ENCODE data around the gene STON2. TPM values are rescaled to one million over a fixed set of nuclear protein-coding genes. Genes with fewer than 3 reads are reported as not detected.
"Not testable (repeated sequence)": the region's sequence is repeated elsewhere in the genome, so short reads cannot be mapped to it uniquely, and the experiment has no call there.

STON2 gene
- polyA plus RNA-seq, 3 donors from 2014 or later, result 0.16 TPM; not detected in 2

DNA sequence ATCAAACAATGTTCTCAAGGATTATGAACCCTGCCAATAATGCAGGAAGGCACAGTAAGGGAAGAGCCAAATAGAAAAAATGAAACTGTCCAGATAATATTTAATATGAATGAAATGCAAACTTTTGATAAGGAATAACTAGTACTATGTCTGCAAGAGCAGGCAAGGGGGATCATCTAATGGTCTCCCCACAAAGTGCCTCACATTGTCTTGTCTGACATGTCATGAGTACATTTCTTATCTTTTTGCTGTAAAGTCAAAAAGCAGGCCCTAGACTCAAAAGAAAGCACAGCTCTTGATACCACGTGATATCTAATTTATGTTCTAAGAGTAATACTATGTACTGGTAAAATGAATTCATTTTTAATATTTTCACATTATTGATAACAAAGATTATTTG lies 135.5 kb downstream of the STON2 start:
- no peaks in the 10 kb centered on the region for H3K9me3 Mint-ChIP-seq
- H3K36me3 Mint-ChIP-seq, result no peaks in the 10 kb centered on the region
- no peak overlapping the region for H3K4me3 Mint-ChIP-seq
- peaks cover 0 to 16% (median 7%) of the 10 kb centered on the region in 3 donors for H3K27me3 Mint-ChIP-seq (ENCODE audit: low read depth in 3 of 3)
- H3K27ac Mint-ChIP-seq, result no peak overlapping the region
- no peak for DNase-seq
- H3K4me1 Mint-ChIP-seq, result no peaks in the 10 kb centered on the region

DNA sequence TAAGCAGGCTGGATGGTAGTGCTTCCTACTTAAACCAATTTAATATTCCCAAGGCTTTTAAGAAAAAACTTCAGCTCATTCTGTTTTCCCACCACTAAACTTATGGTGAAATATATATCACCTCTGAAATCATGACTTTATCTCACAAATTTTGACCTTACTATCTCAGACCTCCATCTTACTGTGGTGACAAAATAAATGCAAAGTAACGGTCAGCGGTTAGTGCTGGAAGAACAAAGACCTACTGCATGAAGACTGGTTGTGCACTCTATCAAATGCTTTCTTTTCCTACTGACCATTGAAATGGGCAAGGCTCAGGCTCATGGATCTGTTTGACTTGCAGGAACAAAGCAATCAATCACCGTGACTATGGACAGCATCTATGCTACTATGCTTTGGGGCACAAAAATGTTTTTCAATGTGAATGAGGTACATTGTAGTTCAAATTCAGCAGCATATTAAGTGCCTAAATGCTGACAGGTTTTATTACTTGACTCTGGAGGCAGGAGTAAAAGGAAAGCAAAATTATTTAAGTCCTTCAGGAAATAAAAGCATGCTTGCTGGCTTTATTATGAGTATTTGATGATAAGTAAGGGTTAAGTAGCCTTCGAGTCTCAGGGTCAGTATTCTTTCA lies 136.2 kb downstream of the STON2 start:
- DNase-seq, result no peak
- no peaks in the 10 kb centered on the region for H3K4me1 Mint-ChIP-seq
- H3K36me3 Mint-ChIP-seq, result no peaks in the 10 kb centered on the region
- peaks cover 0 to 20% (median 8%) of the 10 kb centered on the region in 3 donors for H3K27me3 Mint-ChIP-seq (ENCODE audit: low read depth in 3 of 3)
- H3K4me3 Mint-ChIP-seq, result no peak overlapping the region
- no peaks in the 10 kb centered on the region for H3K9me3 Mint-ChIP-seq
- H3K27ac Mint-ChIP-seq, result no peak overlapping the region

DNA sequence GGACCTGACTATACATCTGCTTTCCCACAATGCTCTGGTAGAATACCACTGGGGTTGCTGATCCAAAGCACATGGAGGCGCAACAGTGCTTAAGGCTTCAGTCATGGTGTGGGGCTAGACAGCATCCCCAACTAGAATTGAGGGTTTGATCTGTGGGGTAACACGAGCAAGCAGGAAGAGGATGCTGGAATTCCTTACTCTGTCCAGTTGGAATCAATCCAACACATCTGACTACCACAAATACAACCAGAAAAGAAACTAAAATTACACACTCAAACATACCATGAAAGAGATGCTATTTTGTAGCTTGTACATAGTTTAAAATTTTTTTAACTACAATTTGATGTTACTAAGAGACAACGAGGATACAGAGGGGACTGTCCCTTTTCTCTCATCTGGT lies 138.9 kb downstream of the STON2 start:
- no peak overlapping the region for H3K4me3 Mint-ChIP-seq

DNA sequence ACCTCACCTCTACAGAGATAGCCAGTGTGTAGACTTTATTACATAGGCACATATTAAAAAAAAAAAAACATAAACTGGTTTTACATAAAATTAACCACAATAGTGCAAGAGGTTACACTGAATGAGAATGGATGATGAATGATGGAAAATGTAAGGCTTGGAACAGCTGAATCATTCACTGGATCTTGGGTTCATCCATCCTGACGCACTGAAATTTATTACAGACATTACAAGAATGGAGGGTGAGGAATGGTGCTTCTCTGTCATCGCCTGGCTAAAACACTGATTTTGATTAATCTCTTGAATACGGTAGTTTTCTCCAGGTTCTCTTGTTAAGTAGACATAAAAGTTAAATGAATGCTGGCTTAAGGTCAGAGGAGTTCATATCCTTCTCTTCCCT lies 139.4 kb downstream of the STON2 start:
- no peak for DNase-seq
- H3K27me3 Mint-ChIP-seq (ENCODE audit: low read depth in 3 of 3), result peaks cover 0 to 14% (median 5%) of the 10 kb centered on the region in 3 donors
- H3K4me1 Mint-ChIP-seq, result no peaks in the 10 kb centered on the region
- no peak overlapping the region for H3K27ac Mint-ChIP-seq
- no peak overlapping the region for H3K4me3 Mint-ChIP-seq
- no peaks in the 10 kb centered on the region for H3K36me3 Mint-ChIP-seq
- peaks cover 0 to 2% (median 0%) of the 10 kb centered on the region in 6 donors for H3K9me3 Mint-ChIP-seq

More for the DNA sequence above, 138.9 kb downstream of the STON2 start:
- Mint-ChIP-seq H3K36me3 (no peaks in the 10 kb centered on the region), H3K9me3 (peaks cover 0 to 2% (median 0%) of the 10 kb centered on the region in 6 donors), H3K27me3 (ENCODE audit: low read depth in 3 of 3) (peaks cover 0 to 14% (median 5%) of the 10 kb centered on the region in 3 donors), H3K27ac (no peak overlapping the region), H3K4me1 (no peaks in the 10 kb centered on the region)
- DNase-seq, result no peak

DNA sequence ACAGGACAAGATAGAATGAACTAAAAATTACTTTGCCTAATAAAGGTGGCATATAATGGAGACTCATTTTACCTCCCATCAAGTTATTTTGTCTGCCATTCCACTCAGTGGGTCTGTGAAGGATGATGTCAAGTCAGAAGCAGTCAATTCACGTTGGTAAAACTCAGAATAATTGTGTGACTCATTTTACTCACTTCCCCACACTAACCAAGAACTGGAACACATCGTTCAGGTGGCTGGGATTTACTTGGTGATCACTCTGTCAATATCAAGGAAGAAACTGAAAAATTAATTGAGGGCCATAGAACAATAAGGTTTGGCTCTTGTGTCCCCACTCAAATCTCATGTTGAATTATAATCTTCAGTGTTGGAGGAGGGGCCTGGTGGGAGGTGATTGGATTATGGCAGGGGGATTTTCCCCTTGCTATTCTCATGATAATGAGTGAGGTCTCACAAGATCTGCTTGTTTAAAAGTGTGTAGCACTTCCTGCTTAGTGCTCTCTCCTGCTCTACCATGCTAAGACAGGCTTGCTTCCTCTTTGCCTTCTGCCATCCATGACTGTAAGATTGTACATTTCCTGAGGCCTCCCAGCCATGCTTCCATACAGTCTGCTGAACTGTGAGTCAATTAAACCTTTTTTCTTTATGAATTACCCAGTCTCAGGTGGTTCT lies 143.7 kb downstream of the STON2 start:
- DNase-seq, result no peak
- Mint-ChIP-seq H3K4me1 (no peaks in the 10 kb centered on the region), H3K36me3 (no peaks in the 10 kb centered on the region), H3K27me3 (ENCODE audit: low read depth in 3 of 3) (peaks cover under 1 to 21% (median 5%) of the 10 kb centered on the region in 3 donors), H3K9me3 (peaks cover 0 to 2% (median 0%) of the 10 kb centered on the region in 6 donors), H3K4me3 (no peak overlapping the region), H3K27ac (peak overlapping the region in 1 of 6 donors; percentile 30)

DNA sequence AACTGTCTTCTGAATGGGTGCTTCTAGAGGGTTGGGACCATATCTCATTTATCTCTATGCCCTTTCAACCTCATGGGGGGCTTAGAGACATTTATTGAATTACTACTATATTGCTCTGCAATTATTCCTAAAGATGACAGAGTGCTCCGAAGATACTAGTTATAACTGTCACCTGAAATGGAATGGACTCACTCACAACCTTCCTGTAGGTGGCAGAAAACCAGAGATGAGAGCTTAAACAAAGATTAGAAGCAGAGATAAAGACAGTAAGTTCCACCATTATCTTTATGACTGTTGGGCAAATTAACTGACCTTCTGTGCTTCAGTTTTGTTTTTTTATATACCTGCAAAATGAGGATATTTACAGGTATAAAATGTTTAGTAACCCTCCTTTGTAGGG lies 147.8 kb downstream of the STON2 start:
- Mint-ChIP-seq H3K4me3 (no peak overlapping the region), H3K4me1 (no peaks in the 10 kb centered on the region), H3K27ac (no peak overlapping the region), H3K36me3 (no peaks in the 10 kb centered on the region), H3K9me3 (no peaks in the 10 kb centered on the region), H3K27me3 (ENCODE audit: low read depth in 3 of 3) (peaks cover 2 to 12% (median 2%) of the 10 kb centered on the region in 3 donors)
- no peak for DNase-seq

DNA sequence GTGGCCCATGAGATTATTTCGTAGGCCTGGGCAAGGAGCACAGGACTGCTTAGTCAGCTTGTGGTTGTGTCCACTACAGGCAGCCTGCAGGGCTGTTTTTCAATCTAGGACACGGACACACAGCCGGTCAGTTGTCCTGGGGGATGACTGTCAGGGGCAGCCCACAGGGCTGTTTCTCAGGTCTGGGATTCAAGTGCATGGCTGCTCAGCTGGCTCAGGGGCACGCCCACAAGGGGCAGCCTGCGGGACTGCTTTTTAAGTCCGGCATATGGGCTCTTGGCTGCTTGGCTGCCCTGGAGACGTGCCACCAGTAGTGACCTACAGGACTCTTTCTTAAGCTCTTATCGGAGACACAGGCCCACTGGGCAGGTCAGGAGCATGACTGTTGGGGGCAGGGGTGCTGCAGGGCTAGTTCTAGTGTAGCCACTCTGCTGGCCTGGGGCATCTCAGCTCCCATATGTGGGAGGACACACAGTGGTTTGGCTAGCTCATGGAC lies 152.8 kb downstream of the STON2 start:
- DNase-seq, result no peak
- H3K36me3 Mint-ChIP-seq, result peaks cover 0 to 6% (median 0%) of the 10 kb centered on the region in 3 donors
- H3K9me3 Mint-ChIP-seq, result peaks cover under 1 to 10% (median 8%) of the 10 kb centered on the region in 6 donors
- H3K27ac Mint-ChIP-seq, result no peak overlapping the region
- H3K27me3 Mint-ChIP-seq (ENCODE audit: low read depth in 3 of 3), result peaks cover 7 to 11% (median 7%) of the 10 kb centered on the region in 3 donors
- no peak overlapping the region for H3K4me3 Mint-ChIP-seq
- H3K4me1 Mint-ChIP-seq, result no peaks in the 10 kb centered on the region

DNA sequence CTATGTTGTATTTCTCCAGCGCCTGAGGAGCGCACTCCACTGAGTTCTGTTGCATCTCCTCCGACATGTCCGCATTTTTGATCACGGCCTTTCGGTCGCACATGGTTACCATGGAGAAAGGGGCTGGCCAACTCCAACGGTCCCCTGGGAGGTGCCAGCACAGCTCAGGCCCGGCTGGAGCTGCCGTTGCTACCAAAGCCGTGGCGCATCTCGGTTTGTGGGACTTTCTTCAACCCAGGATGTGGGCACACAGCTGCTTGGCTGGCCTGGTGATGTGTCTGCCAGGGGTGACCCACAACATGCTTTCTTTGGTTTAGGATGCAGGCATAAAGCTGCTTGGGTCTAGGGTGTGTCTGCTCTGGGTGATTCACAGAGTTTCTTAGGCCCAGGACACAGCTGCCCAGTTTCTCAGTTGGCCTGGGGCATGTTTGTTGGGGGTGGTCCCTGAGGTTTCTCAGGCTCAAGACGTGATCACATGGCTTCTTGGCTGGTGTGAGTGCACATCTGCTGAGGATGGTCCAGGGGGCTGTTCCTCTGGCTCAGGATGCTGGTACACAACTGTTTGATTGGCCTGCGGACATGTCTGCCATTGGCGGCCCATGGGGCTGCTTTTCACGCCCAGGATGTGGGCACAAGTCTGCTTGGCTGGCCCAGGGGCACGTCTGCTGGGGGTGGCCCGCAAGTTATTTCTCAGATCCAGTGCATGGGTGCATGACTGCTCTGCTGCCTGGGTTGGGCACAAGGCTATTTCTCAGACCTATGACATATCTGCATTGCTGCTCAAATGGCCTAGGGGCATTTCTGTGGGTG lies 153.5 kb downstream of the STON2 start:
- H3K4me1 Mint-ChIP-seq, result no peaks in the 10 kb centered on the region
- H3K27ac Mint-ChIP-seq, result no peak overlapping the region
- DNase-seq, result no peak
- peaks cover 2 to 10% (median 8%) of the 10 kb centered on the region in 6 donors for H3K9me3 Mint-ChIP-seq
- no peak overlapping the region for H3K4me3 Mint-ChIP-seq
- H3K36me3 Mint-ChIP-seq, result peaks cover 0 to 6% (median 0%) of the 10 kb centered on the region in 3 donors
- H3K27me3 Mint-ChIP-seq (ENCODE audit: low read depth in 3 of 3), result peaks cover 7 to 11% (median 11%) of the 10 kb centered on the region in 3 donors

DNA sequence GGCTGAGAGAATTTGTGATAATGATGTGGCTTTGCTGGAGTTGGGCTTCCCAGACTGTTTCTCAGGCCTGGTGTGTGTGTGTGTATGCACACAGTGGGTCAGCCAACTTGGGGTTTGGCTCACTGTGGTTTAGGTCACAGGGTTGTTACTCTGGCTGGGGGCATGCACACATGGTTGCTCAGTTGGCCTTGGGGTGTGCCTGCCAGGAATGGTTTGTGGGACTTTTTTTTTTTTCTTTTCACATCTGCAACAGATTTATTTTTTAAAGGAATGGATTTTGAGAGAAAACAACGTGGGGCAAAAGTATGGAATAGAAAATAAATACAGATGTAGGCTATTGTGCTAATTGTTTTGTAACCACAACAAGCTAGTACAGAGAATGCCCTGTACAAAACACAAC lies 154.4 kb downstream of the STON2 start:
- peaks cover 2 to 12% (median 8%) of the 10 kb centered on the region in 6 donors for H3K9me3 Mint-ChIP-seq

DNA sequence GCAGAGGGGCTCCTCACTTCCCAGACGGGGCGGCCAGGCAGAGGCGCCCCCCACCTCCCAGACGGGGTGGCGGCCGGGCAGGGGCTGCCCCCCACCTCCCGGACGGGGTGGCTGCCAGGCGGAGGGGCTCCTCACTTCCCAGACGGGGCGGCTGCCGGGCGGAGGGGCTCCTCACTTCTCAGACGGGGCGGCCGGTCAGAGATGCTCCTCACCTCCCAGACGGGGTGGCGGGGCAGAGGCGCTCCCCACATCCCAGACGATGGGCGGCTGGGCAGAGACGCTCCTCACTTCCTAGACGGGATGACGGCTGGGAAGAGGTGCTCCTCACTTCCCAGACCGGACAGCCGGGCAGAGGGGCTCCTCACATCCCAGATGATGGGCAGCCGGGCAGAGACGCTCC lies 155.7 kb downstream of the STON2 start:
- H3K36me3 Mint-ChIP-seq, H3K4me3 Mint-ChIP-seq, H3K4me1 Mint-ChIP-seq, H3K27ac Mint-ChIP-seq, DNase-seq: not testable (repeated sequence)
- peaks cover 2 to 12% (median 8%) of the 10 kb centered on the region in 6 donors for H3K9me3 Mint-ChIP-seq
- H3K27me3 Mint-ChIP-seq (ENCODE audit: low read depth in 3 of 3), result peaks cover 6 to 11% (median 9%) of the 10 kb centered on the region in 3 donors

More for the DNA sequence above, 154.4 kb downstream of the STON2 start:
- peaks cover 0 to 6% (median 0%) of the 10 kb centered on the region in 3 donors for H3K36me3 Mint-ChIP-seq
- H3K4me3 Mint-ChIP-seq, result no peak overlapping the region
- H3K27me3 Mint-ChIP-seq (ENCODE audit: low read depth in 3 of 3), result peaks cover 7 to 11% (median 9%) of the 10 kb centered on the region in 3 donors
- no peaks in the 10 kb centered on the region for H3K4me1 Mint-ChIP-seq
- H3K27ac Mint-ChIP-seq, result no peak overlapping the region
- no peak for DNase-seq

DNA sequence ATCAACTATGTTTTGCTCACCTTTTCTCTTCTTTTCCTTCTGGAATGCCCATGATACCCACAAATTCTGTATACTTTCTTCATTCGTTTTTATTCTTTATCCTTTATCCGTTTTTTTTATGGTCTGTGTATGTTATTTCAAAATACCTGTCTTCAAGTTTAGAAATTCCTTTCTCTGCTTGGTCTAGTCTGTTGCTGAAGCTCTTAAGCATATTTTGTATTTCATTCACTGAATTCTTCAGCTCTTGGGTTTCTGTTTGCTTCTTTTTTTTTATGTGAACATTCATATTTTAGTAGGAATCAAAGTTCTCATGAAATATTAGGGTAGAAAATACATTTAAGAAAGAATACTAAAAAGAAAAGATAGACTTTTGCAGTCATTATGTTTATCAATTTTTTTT lies 156.6 kb downstream of the STON2 start:
- Mint-ChIP-seq H3K9me3 (peaks cover 2 to 12% (median 8%) of the 10 kb centered on the region in 6 donors), H3K4me1 (no peaks in the 10 kb centered on the region), H3K4me3 (no peak overlapping the region), H3K36me3 (peaks cover 0 to 6% (median 0%) of the 10 kb centered on the region in 3 donors), H3K27ac (no peak overlapping the region), H3K27me3 (ENCODE audit: low read depth in 3 of 3) (peaks cover 7 to 11% (median 9%) of the 10 kb centered on the region in 3 donors)
- no peak for DNase-seq

DNA sequence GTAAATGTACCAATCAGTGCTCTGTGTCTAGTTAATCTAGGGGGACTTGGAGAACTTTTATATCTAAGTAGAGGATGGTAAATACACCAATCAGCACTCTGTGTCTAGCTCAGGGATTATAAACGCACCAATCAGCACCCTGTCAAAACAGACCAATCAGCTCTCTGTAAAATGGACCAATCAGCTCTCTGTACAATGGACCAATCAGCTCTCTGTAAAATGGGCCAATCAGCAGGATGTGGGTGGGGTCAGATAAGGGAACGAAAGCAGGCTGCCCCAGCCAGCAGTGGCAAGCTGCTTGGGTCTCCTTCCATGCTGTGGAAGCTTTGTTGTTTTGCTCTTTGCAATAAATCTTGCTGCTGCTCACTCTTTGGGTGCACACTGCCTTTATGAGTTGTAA lies 163.3 kb downstream of the STON2 start:
- H3K27ac Mint-ChIP-seq, DNase-seq: not testable (repeated sequence)

DNA sequence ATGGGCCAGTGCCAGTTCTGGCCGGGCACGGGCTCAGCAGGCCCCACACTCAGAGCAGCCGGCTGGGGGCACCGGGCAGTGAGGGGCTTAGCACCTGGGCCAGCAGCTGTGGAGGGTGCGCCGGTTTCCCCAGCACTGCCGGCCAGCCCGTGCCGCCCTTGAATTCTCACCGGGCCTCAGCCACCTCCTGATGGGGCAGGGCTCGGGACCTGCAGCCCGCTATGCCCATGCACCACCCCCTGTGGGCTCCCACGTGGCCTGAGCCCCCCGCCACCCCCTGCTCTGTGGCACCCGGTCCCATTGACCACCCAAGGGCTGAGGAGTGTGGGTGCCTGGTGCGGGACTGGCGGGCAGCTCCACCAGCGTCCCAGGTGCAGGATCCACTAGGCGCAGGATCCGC lies 164.0 kb downstream of the STON2 start:
- Mint-ChIP-seq H3K27me3 (ENCODE audit: low read depth in 3 of 3) (peaks cover 2 to 4% (median 2%) of the 10 kb centered on the region in 3 donors), H3K4me3 (no peak overlapping the region), H3K36me3 (no peaks in the 10 kb centered on the region), H3K9me3 (peaks cover 0 to 4% (median 0%) of the 10 kb centered on the region in 6 donors), H3K4me1 (no peaks in the 10 kb centered on the region), H3K27ac (no peak overlapping the region)
- no peak for DNase-seq

More for the DNA sequence above, 163.3 kb downstream of the STON2 start:
- H3K36me3 Mint-ChIP-seq; H3K27me3 Mint-ChIP-seq (ENCODE audit: low read depth in 3 of 3); H3K4me3 Mint-ChIP-seq; H3K9me3 Mint-ChIP-seq; H3K4me1 Mint-ChIP-seq: not testable (repeated sequence)

Measured in immature natural killer cell (primary cell).